DND-41 (cell line): Measurements from ENCODE around the gene TNNI3K.

Experiments used
- ATAC-seq: fragments of 200-7000 bp; cut with Tn5 transposase; 3 replicates; pipeline ENCODE4 v1.9.1; 2021; ENCODE audit warnings: low read depth; ENCODE audit not compliant: insufficient read depth
- DNase-seq: peaks from one replicate; pipeline ENCODE4 v3.0.0-alpha.2; 2020
- H2AFZ ChIP-seq: 2 replicates; pipeline ENCODE4 v1.6.0; 2012; ENCODE audit warnings: low read depth, low read length
- H3K27ac ChIP-seq: 2 replicates; pipeline ENCODE4 v1.5.1; 2012; ENCODE audit warnings: low read length, inconsistent platforms
- H3K27me3 ChIP-seq: fragments of 200-600 bp; sonication (generic); 2 replicates; pipeline ENCODE4 v1.6.0; 2012; ENCODE audit warnings: low read length, mild to moderate bottlenecking, inconsistent platforms; ENCODE audit not compliant: insufficient read depth, poor library complexity
- H3K36me3 ChIP-seq: 2 replicates; pipeline ENCODE4 v1.5.1; 2012; ENCODE audit warnings: low read length, inconsistent platforms; ENCODE audit not compliant: insufficient read depth
- H3K4me1 ChIP-seq: 2 replicates; pipeline ENCODE4 v1.5.1; 2012; ENCODE audit warnings: mild to moderate bottlenecking, low read length; ENCODE audit not compliant: insufficient read depth
- H3K4me2 ChIP-seq: 2 replicates; pipeline ENCODE4 v1.6.0; 2012; ENCODE audit warnings: mild to moderate bottlenecking, moderate library complexity, low read length, inconsistent platforms; ENCODE audit not compliant: insufficient read depth
- H3K4me3 ChIP-seq, 2 experiments: fragments of 200-600 bp in 1 of 2; shearing (Covaris generic) in 1 of 2; 2 replicates each; pipeline ENCODE4 v1.5.1; 2012 to 2016; ENCODE audit warnings: inconsistent platforms in 2 of 2, low read length in 2 of 2, mild to moderate bottlenecking in 2 of 2, low read depth in 1 of 2, moderate library complexity in 1 of 2
- H3K79me2 ChIP-seq: 2 replicates; pipeline ENCODE4 v1.6.0; 2012; ENCODE audit warnings: low read length, inconsistent platforms; ENCODE audit not compliant: insufficient read depth
- H3K9ac ChIP-seq: 2 replicates; pipeline ENCODE4 v1.6.0; 2012; ENCODE audit warnings: low read depth, mild to moderate bottlenecking, inconsistent platforms, low read length, moderate library complexity
- H3K9me3 ChIP-seq: 2 replicates; pipeline ENCODE4 v1.5.1; 2012; ENCODE audit warnings: low read length, moderate library complexity, mild to moderate bottlenecking, inconsistent platforms; ENCODE audit not compliant: insufficient read depth, severe bottlenecking
- H4K20me1 ChIP-seq: 2 replicates; pipeline ENCODE4 v1.6.0; 2012; ENCODE audit warnings: low read length; ENCODE audit not compliant: insufficient read depth
- CTCF ChIP-seq: IDR thresholded peaks from 2 replicates; pipeline ENCODE4 v1.5.1; 2012; ENCODE audit warnings: borderline replicate concordance, low read length, moderate library complexity, mild to moderate bottlenecking; ENCODE audit not compliant: poor library complexity, severe bottlenecking; ENCODE audit errors: extremely low read depth
- EZH2 ChIP-seq: IDR thresholded peaks from 3 replicates; pipeline ENCODE4 v1.6.1; 2012; ENCODE audit warnings: borderline replicate concordance, low read depth, mild to moderate bottlenecking, moderate library complexity, low read length, inconsistent platforms; ENCODE audit not compliant: severe bottlenecking

The TNNI3K gene

GRCh38 chr1:74392186-74392585, 157.0 kb downstream of the TNNI3K start:
- H3K4me2 ChIP-seq = no peak overlapping the region
- ATAC-seq (no peak), DNase-seq (no peak)
- no peak overlapping the region for H3K9ac ChIP-seq
- no peaks in the 10 kb centered on the region for H4K20me1 ChIP-seq
- H3K79me2 ChIP-seq = no peaks in the 10 kb centered on the region
- H3K4me3 ChIP-seq = no peak overlapping the region
- H3K4me1 ChIP-seq = no peaks in the 10 kb centered on the region
- no peaks in the 10 kb centered on the region for H3K9me3 ChIP-seq
- H3K27ac ChIP-seq = no peak overlapping the region
- no peak for TF ChIP-seq CTCF
- TF ChIP-seq EZH2 = no peak
- H3K27me3 ChIP-seq = no peaks in the 10 kb centered on the region
- H2AFZ ChIP-seq = no peak overlapping the region
- H3K36me3 ChIP-seq = no peaks in the 10 kb centered on the region

- TF ChIP-seq EZH2 = no peak
- TF ChIP-seq CTCF = no peak
- no peak for ATAC-seq
- no peak overlapping the region for H2AFZ ChIP-seq
- no peaks in the 10 kb centered on the region for H3K9me3 ChIP-seq
- H3K27ac ChIP-seq = no peak overlapping the region
- H3K79me2 ChIP-seq = no peaks in the 10 kb centered on the region
- no peak overlapping the region for H3K4me2 ChIP-seq
- H3K4me3 ChIP-seq = no peak overlapping the region
- H3K27me3 ChIP-seq = no peaks in the 10 kb centered on the region
- no peaks in the 10 kb centered on the region for H4K20me1 ChIP-seq
- H3K9ac ChIP-seq = no peak overlapping the region
- no peak for DNase-seq
- H3K4me1 ChIP-seq = no peaks in the 10 kb centered on the region
- H3K36me3 ChIP-seq = no peaks in the 10 kb centered on the region
Observed at GRCh38 chr1:74392840-74393239, 157.7 kb downstream of the TNNI3K start.

- Histone ChIP-seq H3K27ac (no peak overlapping the region), H3K27me3 (no peaks in the 10 kb centered on the region), H4K20me1 (no peaks in the 10 kb centered on the region), H3K79me2 (no peaks in the 10 kb centered on the region), H3K4me2 (no peak overlapping the region), H3K9me3 (no peaks in the 10 kb centered on the region), H3K4me1 (no peaks in the 10 kb centered on the region), H3K4me3 (no peak overlapping the region), H2AFZ (no peak overlapping the region), H3K36me3 (no peaks in the 10 kb centered on the region), H3K9ac (no peak overlapping the region)
- TF ChIP-seq EZH2 = no peak
- no peak for TF ChIP-seq CTCF
- ATAC-seq = no peak
- no peak for DNase-seq
Observed at GRCh38 chr1:74395571-74395970, 160.4 kb downstream of the TNNI3K start.

GRCh38 chr1:74396462-74396861, 161.3 kb downstream of the TNNI3K start:
- H3K79me2 ChIP-seq = no peaks in the 10 kb centered on the region
- no peaks in the 10 kb centered on the region for H3K36me3 ChIP-seq
- no peaks in the 10 kb centered on the region for H4K20me1 ChIP-seq
- H3K9me3 ChIP-seq = no peaks in the 10 kb centered on the region
- no peak overlapping the region for H3K9ac ChIP-seq
- H3K27ac ChIP-seq = no peak overlapping the region
- no peak overlapping the region for H3K4me3 ChIP-seq
- H2AFZ ChIP-seq = no peak overlapping the region
- no peak overlapping the region for H3K4me2 ChIP-seq
- no peak for TF ChIP-seq EZH2
- no peak for TF ChIP-seq CTCF
- H3K4me1 ChIP-seq = no peaks in the 10 kb centered on the region
- no peak for DNase-seq
- H3K27me3 ChIP-seq = no peaks in the 10 kb centered on the region
- no peak for ATAC-seq
